Stimulated activated CD8-positive, alpha-beta memory T cell treated with anti-CD3 and anti-CD28 coated beads, Interleukin-7, amount 100 ng/mL, for 48 hours (primary cell): ENCODE results near the gene ARHGAP4.

ENCODE experiments used
- DNase-seq, 2 donors: peaks; one replicate each; pipeline ENCODE4 v3.0.0-alpha.2; 2020; ENCODE audit warnings: low read depth in 1 of 2; ENCODE audit errors: extremely low read depth in 1 of 2

The ARHGAP4 gene

GRCh38 chrX:153908219-153908860, 17.7 kb downstream of the ARHGAP4 start:
- no peak for DNase-seq

GRCh38 chrX:153907456-153907855, 18.6 kb downstream of the ARHGAP4 start:
- no peak for DNase-seq

- no peak for DNase-seq
Observed at GRCh38 chrX:153906126-153906917, 19.7 kb downstream of the ARHGAP4 start.

- DNase-seq, result no peak
Observed at GRCh38 chrX:153905481-153906095, 20.5 kb downstream of the ARHGAP4 start.

GRCh38 chrX:153903991-153904957, 21.8 kb downstream of the ARHGAP4 start, which contains the start of gene AVPR2:
Gene AVPR2 (plus strand): TSS chrX:153904673. CDS start chrX:153905146, 473 bp downstream.
- DNase-seq, result no peak

- no peak for DNase-seq
Observed at GRCh38 chrX:153903238-153903980, 22.7 kb downstream of the ARHGAP4 start.

GRCh38 chrX:153902385-153902784, 23.7 kb downstream of the ARHGAP4 start:
- no peak for DNase-seq

- no peak for DNase-seq
Observed at GRCh38 chrX:153901753-153902140, 24.3 kb downstream of the ARHGAP4 start.

GRCh38 chrX:153900831-153901752, 25.0 kb downstream of the ARHGAP4 start:
- DNase-seq, result no peak

GRCh38 chrX:153897899-153898298, 28.2 kb downstream of the ARHGAP4 start:
- no peak for DNase-seq

- DNase-seq, result no peak
Observed at GRCh38 chrX:153889123-153889522, 36.9 kb downstream of the ARHGAP4 start.

GRCh38 chrX:153888344-153888743, 37.7 kb downstream of the ARHGAP4 start:
- no peak for DNase-seq

- no peak for DNase-seq
Observed at GRCh38 chrX:153887385-153887784, 38.7 kb downstream of the ARHGAP4 start.

- DNase-seq, result no peak
Observed at GRCh38 chrX:153886915-153887314, 39.1 kb downstream of the ARHGAP4 start.

- no peak for DNase-seq
Observed at GRCh38 chrX:153885968-153886903, 39.8 kb downstream of the ARHGAP4 start, which contains the start of gene L1CAM. Gene L1CAM (minus strand): TSS chrX:153886173. CDS start chrX:153875836, 10,337 bp downstream.

GRCh38 chrX:153885208-153885787, 40.8 kb downstream of the ARHGAP4 start:
- no peak for DNase-seq

GRCh38 chrX:153884590-153884989, 41.5 kb downstream of the ARHGAP4 start:
- no peak for DNase-seq
